GM12865 (cell line): Measurements from ENCODE around the gene TM9SF2.

ENCODE experiments used
- DNase-seq: peaks from one replicate; pipeline ENCODE4 v3.0.0; 2010; ENCODE audit warnings: low read depth
- H3K4me3 ChIP-seq: 2 replicates; pipeline ENCODE4 v1.5.1; 2011; ENCODE audit warnings: mild to moderate bottlenecking, low read depth, low read length, control low read depth
- TF ChIP-seq, protein P1 (sequence below): IDR thresholded peaks from 2 replicates; pipeline ENCODE4 v1.5.1; 2011; ENCODE audit warnings: low read length, control low read depth, low read depth, inconsistent platforms; ENCODE audit not compliant: insufficient read depth; ENCODE audit errors: missing control alignments

Gene TM9SF2

GRCh38 chr13:99589575-99589974 is 88.3 kb downstream of the TM9SF2 start:
- H3K4me3 ChIP-seq = no peak overlapping the region
- no peak for DNase-seq
- TF ChIP-seq, protein P1, sequence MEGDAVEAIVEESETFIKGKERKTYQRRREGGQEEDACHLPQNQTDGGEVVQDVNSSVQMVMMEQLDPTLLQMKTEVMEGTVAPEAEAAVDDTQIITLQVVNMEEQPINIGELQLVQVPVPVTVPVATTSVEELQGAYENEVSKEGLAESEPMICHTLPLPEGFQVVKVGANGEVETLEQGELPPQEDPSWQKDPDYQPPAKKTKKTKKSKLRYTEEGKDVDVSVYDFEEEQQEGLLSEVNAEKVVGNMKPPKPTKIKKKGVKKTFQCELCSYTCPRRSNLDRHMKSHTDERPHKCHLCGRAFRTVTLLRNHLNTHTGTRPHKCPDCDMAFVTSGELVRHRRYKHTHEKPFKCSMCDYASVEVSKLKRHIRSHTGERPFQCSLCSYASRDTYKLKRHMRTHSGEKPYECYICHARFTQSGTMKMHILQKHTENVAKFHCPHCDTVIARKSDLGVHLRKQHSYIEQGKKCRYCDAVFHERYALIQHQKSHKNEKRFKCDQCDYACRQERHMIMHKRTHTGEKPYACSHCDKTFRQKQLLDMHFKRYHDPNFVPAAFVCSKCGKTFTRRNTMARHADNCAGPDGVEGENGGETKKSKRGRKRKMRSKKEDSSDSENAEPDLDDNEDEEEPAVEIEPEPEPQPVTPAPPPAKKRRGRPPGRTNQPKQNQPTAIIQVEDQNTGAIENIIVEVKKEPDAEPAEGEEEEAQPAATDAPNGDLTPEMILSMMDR = no peak

DNA sequence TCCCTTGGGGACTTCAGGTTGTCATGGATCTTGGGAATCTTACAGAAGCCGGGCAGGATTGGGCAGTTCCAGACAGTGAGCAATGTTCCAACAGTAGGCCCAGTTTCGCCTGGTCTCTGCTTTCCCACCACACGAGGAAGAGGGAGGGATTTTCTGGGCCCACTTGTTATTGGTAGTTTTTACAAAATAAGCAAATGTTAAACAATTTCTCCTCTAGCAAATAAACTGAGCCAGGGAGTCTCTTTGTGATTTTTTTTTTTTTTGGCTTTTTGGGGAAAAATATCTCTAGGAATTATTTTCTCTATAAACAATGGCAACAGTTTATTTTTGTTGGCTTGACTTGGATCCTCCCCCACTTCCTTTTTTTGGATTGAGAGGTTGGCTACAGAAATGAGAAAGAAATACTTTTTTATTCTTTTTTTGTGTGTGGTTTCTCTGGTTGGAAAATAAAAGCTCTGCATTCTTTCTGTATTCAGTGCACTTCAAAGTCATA is 89.3 kb downstream of the TM9SF2 start:
- H3K4me3 ChIP-seq = no peak overlapping the region
- TF ChIP-seq, protein P1 = no peak
- no peak for DNase-seq

GRCh38 chr13:99596180-99596579 is 94.9 kb downstream of the TM9SF2 start:
- no peak for DNase-seq
- no peak overlapping the region for H3K4me3 ChIP-seq
- TF ChIP-seq, protein P1 = no peak

GRCh38 chr13:99600318-99600717 is 99.0 kb downstream of the TM9SF2 start:
- DNase-seq = no peak
- TF ChIP-seq, protein P1 = peak; percentile 8
- H3K4me3 ChIP-seq = no peak overlapping the region

- peak; percentile 35 for DNase-seq
- TF ChIP-seq, protein P1 = no peak
- H3K4me3 ChIP-seq = no peak overlapping the region
Observed at GRCh38 chr13:99601535-99601934, 100.3 kb downstream of the TM9SF2 start.

- no peak for DNase-seq
- TF ChIP-seq, protein P1 = no peak
- H3K4me3 ChIP-seq = no peak overlapping the region
Observed at GRCh38 chr13:99604636-99605035, 103.4 kb downstream of the TM9SF2 start.
